Testis (tissue), 3 donors: Measurements from ENCODE around the gene AGBL1. TPM values are rescaled to one million over a fixed set of nuclear protein-coding genes. Genes with fewer than 3 reads are reported as not detected.

Experiments
- DNase-seq: peaks from one replicate; pipeline ENCODE4 v3.0.0-alpha.2; 2019
- H3K27ac ChIP-seq, 2 donors: fragments of 200-600 bp; sonication (generic); one replicate each; pipeline ENCODE4 v1.5.1; 2019
- H3K27me3 ChIP-seq: fragments of 200-600 bp; sonication (generic); one replicate; pipeline ENCODE4 v1.5.1; 2019
- H3K36me3 ChIP-seq: fragments of 200-600 bp; sonication (generic); one replicate; pipeline ENCODE4 v1.5.1; 2017; ENCODE audit warnings: low read depth; ENCODE audit errors: missing control alignments
- H3K4me1 ChIP-seq: fragments of 200-600 bp; sonication (generic); one replicate; pipeline ENCODE4 v1.5.1; 2019
- H3K4me3 ChIP-seq, 2 donors: fragments of 200-600 bp; sonication (generic); one replicate each; pipeline ENCODE4 v1.5.1; 2017 to 2019
- H3K9me3 ChIP-seq: fragments of 200-600 bp; sonication (generic); one replicate; pipeline ENCODE4 v1.5.1; 2017
- CTCF ChIP-seq, 3 experiments: fragments of 450-650 bp in 2 of 3; fragments of 200-600 bp in 1 of 3; sonication (generic) in 1 of 3; IDR thresholded peaks; one replicate each; pipeline ENCODE4 v1.5.1; 2016 to 2019; ENCODE audit warnings: antibody characterized with exemption in 3 of 3, mild to moderate bottlenecking in 2 of 3, moderate library complexity in 1 of 3
- POLR2A ChIP-seq: fragments of 450-650 bp; IDR thresholded peaks from one replicate; pipeline ENCODE4 v1.6.1; 2017; ENCODE audit warnings: antibody characterized with exemption, mild to moderate bottlenecking, moderate library complexity
- WGBS, 2 donors: methylation state at CpG; one replicate each; pipeline ENCODE4 v1.1.5; 2018; 5-methylcytosine and 5-hydroxymethylcytosine counted together
- intact Hi-C: fragments of 100-400 bp; cut with DNase I; formaldehyde crosslinking; loops from one replicate; pipeline ENCODE4 v1.15.1; 2023; ENCODE audit warnings: low total_unique reads
- polyA plus RNA-seq: library from polyadenylated mRNA; stranded (reverse); fragments of 350-450 nt; fragmentation: Illumina TruSeq; extraction: RNeasy Lipid Tissue Mini Kit (QIAGEN cat#74804); gene quantifications from one replicate; pipeline ENCODE4 v1.2.3, GENCODE V29; 2014; ENCODE audit warnings: low read depth, low replicate concordance; ENCODE audit not compliant: insufficient read depth
- total RNA-seq, 2 donors: library from RNA; depleted of rRNA; stranded (reverse); fragments of >200 nt; gene quantifications; one replicate each; pipeline ENCODE4 v1.2.3, GENCODE V29; 2016

The AGBL1 gene
- total and polyA plus RNA-seq, 3 donors from 2014 or later = 0.37 to 0.94 (median 0.70) TPM

- no peak for DNase-seq
- H3K4me1 ChIP-seq = no peaks in the 10 kb centered on the region
- H3K9me3 ChIP-seq = no peaks in the 10 kb centered on the region
- H3K36me3 ChIP-seq = no peaks in the 10 kb centered on the region
- WGBS, 2 donors = 66 to 82% methylated on average over 1 of the region's 1 CpG
- H3K27me3 ChIP-seq = no peaks in the 10 kb centered on the region
- intact Hi-C loops = no loop called here
- TF ChIP-seq POLR2A (no peak), CTCF (IDR thresholded peaks at IDR 0.05) (no peak)
- no peak overlapping the region for H3K4me3 ChIP-seq
- H3K27ac ChIP-seq = no peak overlapping the region
These were observed 627.1 kb downstream of the AGBL1 start for GRCh38 chr15:86706813-86707212.

- 75 to 93% methylated on average over 1 of the region's 1 CpG for WGBS, 2 donors
- intact Hi-C loops = no loop called here
- no peaks in the 10 kb centered on the region for H3K9me3 ChIP-seq
- H3K27me3 ChIP-seq = no peaks in the 10 kb centered on the region
- H3K4me1 ChIP-seq = no peaks in the 10 kb centered on the region
- H3K27ac ChIP-seq = no peak overlapping the region
- TF ChIP-seq POLR2A = no peak
- TF ChIP-seq CTCF (IDR thresholded peaks at IDR 0.05) = no peak
- H3K36me3 ChIP-seq = no peaks in the 10 kb centered on the region
- no peak overlapping the region for H3K4me3 ChIP-seq
- no peak for DNase-seq
These were observed 631.8 kb downstream of the AGBL1 start for GRCh38 chr15:86711476-86711875.

GRCh38 chr15:86714241-86714640 lies 634.6 kb downstream of the AGBL1 start:
- H3K27me3 ChIP-seq = no peaks in the 10 kb centered on the region
- 11 to 25% methylated on average over 1 of the region's 1 CpG for WGBS, 2 donors
- intact Hi-C loops = no loop called here
- DNase-seq = no peak
- no peak overlapping the region for H3K4me3 ChIP-seq
- no peaks in the 10 kb centered on the region for H3K9me3 ChIP-seq
- no peak overlapping the region for H3K27ac ChIP-seq
- no peaks in the 10 kb centered on the region for H3K4me1 ChIP-seq
- TF ChIP-seq CTCF (IDR thresholded peaks at IDR 0.05) (no peak), POLR2A (no peak)
- no peaks in the 10 kb centered on the region for H3K36me3 ChIP-seq

- TF ChIP-seq CTCF (IDR thresholded peaks at IDR 0.05) = no peak
- Histone ChIP-seq H3K4me3 (no peak overlapping the region), H3K4me1 (no peaks in the 10 kb centered on the region), H3K36me3 (no peaks in the 10 kb centered on the region), H3K27ac (no peak overlapping the region), H3K27me3 (no peaks in the 10 kb centered on the region), H3K9me3 (no peaks in the 10 kb centered on the region)
- intact Hi-C loops = no loop called here
- DNase-seq = no peak
These were observed 646.0 kb downstream of the AGBL1 start for GRCh38 chr15:86725628-86726027.

GRCh38 chr15:86735247-86736040 lies 655.8 kb downstream of the AGBL1 start:
- Histone ChIP-seq H3K9me3 (no peaks in the 10 kb centered on the region), H3K4me1 (no peaks in the 10 kb centered on the region), H3K27me3 (no peaks in the 10 kb centered on the region), H3K27ac (no peak overlapping the region), H3K36me3 (no peaks in the 10 kb centered on the region), H3K4me3 (no peak overlapping the region)
- no peak for DNase-seq
- TF ChIP-seq CTCF (IDR thresholded peaks at IDR 0.05) (no peak), POLR2A (no peak)
- intact Hi-C loops = no loop called here
- WGBS, 2 donors = 84 to 85% methylated on average over 5 of the region's 5 CpGs
